A673 (cell line): ENCODE results near the gene HS3ST6. TPM values are rescaled to one million over a fixed set of nuclear protein-coding genes. Genes with fewer than 3 reads are reported as not detected.
"Not testable (repeated sequence)": the region's sequence is repeated elsewhere in the genome, so short reads cannot be mapped to it uniquely, and the experiment has no call there.

Experiments
- BruUV-seq: library from RNA; stranded (reverse); fragments of 400-500 nt; replicated peaks from 2 replicates; lab custom pipeline; 2021; lab: Mats Ljungman, UMichigan
- CTCF ChIA-PET: fragments of 300-600 bp; sonication (Branson Sonifier 250); formaldehyde crosslinking; loops from one replicate; lab custom pipeline; 2022; ENCODE audit warnings: antibody characterized with exemption; lab: Charles Lee
- POLR2A ChIA-PET: fragments of 300-600 bp; sonication (Branson Sonifier 250); formaldehyde crosslinking; loops from one replicate; lab custom pipeline; 2022; ENCODE audit warnings: antibody characterized with exemption; ENCODE audit not compliant: low non-redundant PET; lab: Charles Lee
- DNase-seq: peaks from one replicate; pipeline ENCODE4 v3.0.0-alpha.2; 2015; ENCODE audit warnings: low spot score
- H3K27ac ChIP-seq: fragments of 200-600 bp; sonication (generic); 2 replicates; pipeline ENCODE4 v1.5.1; 2016; ENCODE audit warnings: mixed run types, low read depth, mild to moderate bottlenecking, mixed read lengths, antibody characterized with exemption, low read length; ENCODE audit not compliant: poor library complexity, severe bottlenecking
- H3K27me3 ChIP-seq: fragments of 200-600 bp; sonication (generic); replicated peaks from 2 replicates; pipeline ENCODE4 v1.6.1; 2017; ENCODE audit warnings: mixed run types, low read depth, mild to moderate bottlenecking, mixed read lengths, antibody characterized with exemption, low read length; ENCODE audit not compliant: insufficient read depth, poor library complexity
- H3K36me3 ChIP-seq: fragments of 200-600 bp; sonication (generic); 2 replicates; pipeline ENCODE4 v1.6.1; 2016; ENCODE audit warnings: mixed run types, mild to moderate bottlenecking, mixed read lengths, antibody characterized with exemption, low read length; ENCODE audit not compliant: insufficient read depth, poor library complexity, severe bottlenecking
- H3K4me1 ChIP-seq: fragments of 200-600 bp; sonication (generic); 2 replicates; pipeline ENCODE4 v1.6.1; 2017; ENCODE audit warnings: mixed run types, mild to moderate bottlenecking, mixed read lengths, antibody characterized with exemption, low read length; ENCODE audit not compliant: insufficient read depth, poor library complexity, severe bottlenecking
- H3K4me3 ChIP-seq: fragments of 200-600 bp; sonication (generic); 2 replicates; pipeline ENCODE4 v1.5.1; 2016; ENCODE audit warnings: low read depth, mixed run types, mild to moderate bottlenecking, mixed read lengths, low read length; ENCODE audit not compliant: poor library complexity, severe bottlenecking
- H3K9me3 ChIP-seq: fragments of 200-600 bp; sonication (generic); 2 replicates; pipeline ENCODE4 v1.6.1; 2016; ENCODE audit warnings: mixed run types, low read depth, mild to moderate bottlenecking, mixed read lengths, antibody characterized with exemption, low read length; ENCODE audit not compliant: poor library complexity, severe bottlenecking
- EZH2 ChIP-seq: fragments of 200-600 bp; sonication (generic); IDR thresholded peaks from 2 replicates; pipeline ENCODE4 v1.6.1; 2017; ENCODE audit warnings: borderline replicate concordance, low read depth, mild to moderate bottlenecking, mixed read lengths, antibody characterized with exemption, low read length; ENCODE audit not compliant: poor library complexity, severe bottlenecking
- intact Hi-C: fragments of 100-400 bp; cut with micrococcal nuclease; formaldehyde crosslinking; loops from one replicate; pipeline ENCODE4 v1.10.0; 2022; ENCODE audit not compliant: unreplicated experiment
- total RNA-seq: library from RNA; stranded (reverse); gene quantifications from 2 replicates; pipeline ENCODE4 v1.2.3, GENCODE V29; 2021
- TF ChIP-seq, protein P1 (sequence below): fragments of 300-800, 200-600 bp; sonication (generic); conservative IDR thresholded peaks from 2 replicates; pipeline ENCODE4 v1.5.1; 2017; ENCODE audit warnings: low read depth, mild to moderate bottlenecking, antibody characterized with exemption, low read length, moderate library complexity, mixed read lengths

The HS3ST6 gene
- total RNA-seq, 1 experiment from 2014 or later, result not detected

DNA sequence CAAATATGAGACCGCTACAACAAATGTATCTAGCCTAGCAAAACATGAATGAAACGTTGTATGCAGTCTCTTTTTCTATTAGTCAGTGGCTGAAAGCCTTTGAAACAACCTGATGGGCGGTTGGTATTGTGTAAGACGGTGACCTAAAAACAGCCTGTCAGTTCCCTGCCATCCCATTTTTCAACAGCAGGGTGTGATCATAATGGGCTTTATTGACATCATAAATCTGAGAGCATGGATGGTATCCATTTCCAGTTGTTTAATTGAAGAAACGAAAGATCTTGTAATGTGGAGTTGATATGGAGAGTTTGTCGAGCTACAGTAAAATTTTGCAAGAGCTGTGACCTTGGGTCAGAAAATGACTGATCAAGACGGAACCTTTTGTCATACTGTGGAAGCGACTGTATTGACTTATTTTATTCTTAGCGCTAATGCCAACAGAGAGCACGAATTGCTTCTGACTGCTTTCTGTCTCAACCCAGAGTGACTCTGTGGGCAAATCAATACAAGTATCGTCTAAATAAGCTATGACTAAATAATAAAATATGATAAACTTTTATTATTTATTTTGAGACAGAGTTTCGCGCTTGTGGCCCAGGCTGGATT is 34.0 kb downstream of the HS3ST6 start:
- no peaks in the 10 kb centered on the region for H3K36me3 ChIP-seq
- BruUV-seq, result no TSS peak
- ChIA-PET POLR2A (no interaction called here), CTCF (no interaction called here)
- no peak for TF ChIP-seq EZH2
- TF ChIP-seq, protein P1, sequence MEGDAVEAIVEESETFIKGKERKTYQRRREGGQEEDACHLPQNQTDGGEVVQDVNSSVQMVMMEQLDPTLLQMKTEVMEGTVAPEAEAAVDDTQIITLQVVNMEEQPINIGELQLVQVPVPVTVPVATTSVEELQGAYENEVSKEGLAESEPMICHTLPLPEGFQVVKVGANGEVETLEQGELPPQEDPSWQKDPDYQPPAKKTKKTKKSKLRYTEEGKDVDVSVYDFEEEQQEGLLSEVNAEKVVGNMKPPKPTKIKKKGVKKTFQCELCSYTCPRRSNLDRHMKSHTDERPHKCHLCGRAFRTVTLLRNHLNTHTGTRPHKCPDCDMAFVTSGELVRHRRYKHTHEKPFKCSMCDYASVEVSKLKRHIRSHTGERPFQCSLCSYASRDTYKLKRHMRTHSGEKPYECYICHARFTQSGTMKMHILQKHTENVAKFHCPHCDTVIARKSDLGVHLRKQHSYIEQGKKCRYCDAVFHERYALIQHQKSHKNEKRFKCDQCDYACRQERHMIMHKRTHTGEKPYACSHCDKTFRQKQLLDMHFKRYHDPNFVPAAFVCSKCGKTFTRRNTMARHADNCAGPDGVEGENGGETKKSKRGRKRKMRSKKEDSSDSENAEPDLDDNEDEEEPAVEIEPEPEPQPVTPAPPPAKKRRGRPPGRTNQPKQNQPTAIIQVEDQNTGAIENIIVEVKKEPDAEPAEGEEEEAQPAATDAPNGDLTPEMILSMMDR, result peak; percentile 37
- no peak overlapping the region for H3K27ac ChIP-seq
- no peaks in the 10 kb centered on the region for H3K4me1 ChIP-seq
- peaks cover 4% of the 10 kb centered on the region for H3K27me3 ChIP-seq
- DNase-seq, result peak; percentile 56
- intact Hi-C loops, result no loop called here
- H3K4me3 ChIP-seq, result no peak overlapping the region
- H3K9me3 ChIP-seq, result no peaks in the 10 kb centered on the region

DNA sequence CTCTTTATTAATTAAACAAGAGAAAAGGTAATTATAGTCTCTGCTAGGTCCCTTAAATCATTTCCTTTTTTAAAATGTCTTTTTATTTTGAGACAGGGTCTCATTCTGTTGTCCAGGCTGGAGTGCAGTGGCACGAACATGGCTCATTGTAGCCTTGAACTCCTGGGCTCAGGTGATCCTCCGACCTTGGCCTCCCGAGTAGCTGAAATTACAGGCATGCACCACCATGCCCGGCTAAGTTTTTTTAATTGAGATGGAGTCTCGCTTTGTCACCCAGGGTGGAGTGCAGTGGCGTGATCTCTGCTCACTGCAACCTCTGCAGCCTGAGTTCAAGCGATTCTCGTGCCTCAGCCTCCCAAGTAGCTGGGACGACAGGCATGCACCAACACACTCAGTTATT is 37.0 kb downstream of the HS3ST6 start:
- H3K4me3 ChIP-seq, H3K4me1 ChIP-seq, BruUV-seq, POLR2A ChIA-PET, H3K9me3 ChIP-seq, H3K27me3 ChIP-seq, intact Hi-C loops, H3K36me3 ChIP-seq, CTCF ChIA-PET, H3K27ac ChIP-seq, DNase-seq: not testable (repeated sequence)

DNA sequence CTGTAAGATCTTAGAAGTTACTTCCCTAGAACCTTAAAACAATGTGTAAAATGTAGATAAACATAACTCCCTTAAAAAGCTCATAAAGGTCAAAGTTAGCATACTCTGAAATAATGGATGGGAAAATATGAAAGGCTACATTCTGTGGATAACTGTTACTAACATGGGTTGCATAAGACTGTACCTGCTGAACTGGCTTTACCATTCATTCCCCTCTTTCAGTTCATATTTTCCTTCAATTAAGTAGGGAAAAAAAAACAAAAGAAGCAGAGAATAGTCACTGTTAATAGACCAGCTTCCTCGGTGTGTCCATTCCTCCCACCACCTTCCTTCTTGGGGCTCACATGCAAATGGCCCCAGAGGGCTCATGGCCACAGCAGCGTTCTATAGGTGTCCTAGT is 38.7 kb downstream of the HS3ST6 start:
- H3K4me1 ChIP-seq, result no peaks in the 10 kb centered on the region
- no peak for TF ChIP-seq EZH2
- TF ChIP-seq, protein P1, result no peak
- POLR2A ChIA-PET, result no interaction called here
- CTCF ChIA-PET, result no interaction called here
- H3K9me3 ChIP-seq, result no peaks in the 10 kb centered on the region
- no TSS peak for BruUV-seq
- no peak for DNase-seq
- H3K36me3 ChIP-seq, result no peaks in the 10 kb centered on the region
- no peak overlapping the region for H3K4me3 ChIP-seq
- H3K27me3 ChIP-seq, result peaks cover 15% of the 10 kb centered on the region
- intact Hi-C loops, result no loop called here
- H3K27ac ChIP-seq, result no peak overlapping the region

DNA sequence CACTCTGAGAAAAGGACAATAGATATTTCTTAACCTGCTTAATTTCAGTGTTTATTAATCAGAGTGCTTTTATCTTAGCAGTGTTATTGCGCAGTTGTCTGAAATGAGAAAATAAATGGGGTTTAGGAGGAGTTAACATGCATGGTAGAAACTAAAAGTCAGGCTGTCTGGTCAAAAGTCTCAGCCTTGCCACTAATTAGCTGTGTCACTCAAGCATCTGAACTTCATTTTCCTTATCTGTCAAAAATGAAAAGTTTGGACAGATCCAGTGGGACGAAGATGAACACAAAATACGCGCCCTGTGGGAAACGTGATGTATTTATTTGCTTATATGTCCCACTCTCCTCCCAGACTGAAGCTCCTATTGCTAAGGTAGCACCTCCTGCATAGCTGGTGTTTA is 40.0 kb downstream of the HS3ST6 start:
- ChIA-PET POLR2A (no interaction called here), CTCF (interaction anchor here (0.6 kb wide), 1 partner anchor 23 kb away, joined by 8 read pairs; no protein-coding TSS in a partner anchor)
- no peak overlapping the region for H3K4me3 ChIP-seq
- no peak for DNase-seq
- no TSS peak for BruUV-seq
- H3K27ac ChIP-seq, result no peak overlapping the region
- H3K27me3 ChIP-seq, result peaks cover 22% of the 10 kb centered on the region
- intact Hi-C loops, result no loop called here
- TF ChIP-seq, protein P1, result no peak
- TF ChIP-seq EZH2, result no peak
- no peaks in the 10 kb centered on the region for H3K9me3 ChIP-seq
- H3K4me1 ChIP-seq, result no peaks in the 10 kb centered on the region
- no peaks in the 10 kb centered on the region for H3K36me3 ChIP-seq
